Loucy (cell line): ENCODE measurements around the gene NSF.

Source experiments
- H2AFZ ChIP-seq: fragments of 200-600 bp; sonication (generic); 2 replicates; pipeline ENCODE4 v1.6.0; 2016; ENCODE audit warnings: antibody characterized with exemption, mild to moderate bottlenecking, low read length, moderate library complexity
- H3F3A ChIP-seq: fragments of 200-600 bp; 2 replicates; pipeline ENCODE4 v1.6.0; 2016; ENCODE audit warnings: antibody characterized with exemption, low read depth, mild to moderate bottlenecking
- H3K27me3 ChIP-seq: fragments of 200-600 bp; sonication (generic); 2 replicates; pipeline ENCODE4 v1.6.1; 2014; ENCODE audit warnings: low read length, mild to moderate bottlenecking; ENCODE audit not compliant: insufficient read depth, poor library complexity, severe bottlenecking
- H3K36me3 ChIP-seq: fragments of 200-600 bp; sonication (generic); 2 replicates; pipeline ENCODE4 v1.6.1; 2016; ENCODE audit warnings: low read length; ENCODE audit not compliant: insufficient read depth
- H3K4me1 ChIP-seq: fragments of 200-600 bp; sonication (generic); 2 replicates; pipeline ENCODE4 v1.5.1; 2014; ENCODE audit warnings: low read length, mild to moderate bottlenecking; ENCODE audit not compliant: insufficient read depth, poor library complexity, severe bottlenecking
- H3K4me2 ChIP-seq: fragments of 200-600 bp; sonication (generic); 2 replicates; pipeline ENCODE4 v1.6.0; 2014; ENCODE audit warnings: antibody characterized with exemption, low read length, low read depth, mild to moderate bottlenecking; ENCODE audit not compliant: poor library complexity, severe bottlenecking
- H3K4me3 ChIP-seq: fragments of 200-600 bp; sonication (generic); 2 replicates; pipeline ENCODE4 v1.5.1; 2014; ENCODE audit warnings: low read length, mild to moderate bottlenecking, mixed read lengths; ENCODE audit not compliant: poor library complexity, severe bottlenecking
- H3K79me2 ChIP-seq: fragments of 200-600 bp; sonication (generic); 2 replicates; pipeline ENCODE4 v1.6.1; 2014; ENCODE audit warnings: low read length; ENCODE audit not compliant: insufficient read depth
- H3K9ac ChIP-seq: fragments of 200-600 bp; sonication (generic); 2 replicates; pipeline ENCODE4 v1.6.0; 2014; ENCODE audit warnings: mild to moderate bottlenecking, low read depth, low read length, moderate library complexity; ENCODE audit not compliant: poor library complexity, severe bottlenecking
- H3K9me2 ChIP-seq: fragments of 200-600 bp; sonication (generic); replicated peaks from 2 replicates; pipeline ENCODE4 v1.6.1; 2016; ENCODE audit warnings: low read depth, low read length, mixed read lengths
- H3K9me3 ChIP-seq: fragments of 200-600 bp; sonication (generic); 2 replicates; pipeline ENCODE4 v1.6.1; 2014; ENCODE audit warnings: mild to moderate bottlenecking, antibody characterized with exemption, low read length, low read depth; ENCODE audit not compliant: insufficient read depth
- H4K20me1 ChIP-seq: fragments of 200-600 bp; sonication (generic); 2 replicates; pipeline ENCODE4 v1.6.0; 2014; ENCODE audit warnings: antibody characterized with exemption, low read length, mild to moderate bottlenecking; ENCODE audit not compliant: insufficient read depth, poor library complexity, severe bottlenecking
- CTCF ChIP-seq: fragments of 200-600 bp; sonication (generic); conservative IDR thresholded peaks from 2 replicates; pipeline ENCODE4 v1.5.1; 2014; ENCODE audit warnings: mild to moderate bottlenecking, antibody characterized with exemption, low read length
- EZH2phosphoT487 ChIP-seq: fragments of 200-600 bp; IDR thresholded peaks from 2 replicates; pipeline ENCODE4 v1.6.1; 2018; ENCODE audit warnings: antibody characterized with exemption, mild to moderate bottlenecking, moderate library complexity, borderline replicate concordance

Gene NSF

GRCh38 chr17:46751425-46751824 lies 161.0 kb downstream of the NSF start:
- Histone ChIP-seq H3F3A (no peaks in the 10 kb centered on the region), H3K4me3 (no peak overlapping the region), H3K79me2 (no peaks in the 10 kb centered on the region), H4K20me1 (no peaks in the 10 kb centered on the region), H3K9me2 (no peaks in the 10 kb centered on the region), H2AFZ (no peak overlapping the region), H3K4me2 (no peak overlapping the region), H3K9me3 (no peaks in the 10 kb centered on the region), H3K27me3 (no peaks in the 10 kb centered on the region), H3K4me1 (no peaks in the 10 kb centered on the region), H3K9ac (no peak overlapping the region), H3K36me3 (peaks cover 35% of the 10 kb centered on the region)
- no peak for TF ChIP-seq EZH2phosphoT487
- no peak for TF ChIP-seq CTCF

- no peaks in the 10 kb centered on the region for H3F3A ChIP-seq
- no peaks in the 10 kb centered on the region for H4K20me1 ChIP-seq
- no peaks in the 10 kb centered on the region for H3K79me2 ChIP-seq
- H3K4me3 ChIP-seq: no peak overlapping the region
- no peak overlapping the region for H2AFZ ChIP-seq
- H3K27me3 ChIP-seq: no peaks in the 10 kb centered on the region
- no peak overlapping the region for H3K9ac ChIP-seq
- H3K9me2 ChIP-seq: no peaks in the 10 kb centered on the region
- peaks cover 41% of the 10 kb centered on the region for H3K36me3 ChIP-seq
- no peak for TF ChIP-seq EZH2phosphoT487
- TF ChIP-seq CTCF: no peak
- H3K9me3 ChIP-seq: no peaks in the 10 kb centered on the region
- no peak overlapping the region for H3K4me2 ChIP-seq
- no peaks in the 10 kb centered on the region for H3K4me1 ChIP-seq
Observed at GRCh38 chr17:46753776-46754175, 163.3 kb downstream of the NSF start.

GRCh38 chr17:46756081-46756735 lies 165.7 kb downstream of the NSF start:
- Histone ChIP-seq H3K27me3 (no peaks in the 10 kb centered on the region), H3K9ac (no peak overlapping the region), H3K4me1 (no peaks in the 10 kb centered on the region), H3K36me3 (peaks cover 42% of the 10 kb centered on the region), H3K79me2 (no peaks in the 10 kb centered on the region), H2AFZ (no peak overlapping the region), H3K4me3 (no peak overlapping the region), H3F3A (no peaks in the 10 kb centered on the region), H3K4me2 (no peak overlapping the region), H3K9me3 (no peaks in the 10 kb centered on the region), H3K9me2 (no peaks in the 10 kb centered on the region), H4K20me1 (no peaks in the 10 kb centered on the region)
- no peak for TF ChIP-seq EZH2phosphoT487
- TF ChIP-seq CTCF: no peak
